HG03457 (cell line): ENCODE results near the gene ERVK3-1.
"Not testable (repeated sequence)": the region's sequence is repeated elsewhere in the genome, so short reads cannot be mapped to it uniquely, and the experiment has no call there.

Experiments
- ATAC-seq: cut with Tn5 transposase; IDR thresholded peaks from one replicate; pipeline ENCODE4 v1.9.1; 2021; ENCODE audit warnings: moderate number of reproducible peaks; ENCODE audit not compliant: unreplicated experiment

Gene ERVK3-1

GRCh38 chr19:58338825-58339558 lies 33.8 kb downstream of the ERVK3-1 start:
- no peak for ATAC-seq

- ATAC-seq, result no peak
Observed at GRCh38 chr19:58345558-58345957, 40.4 kb downstream of the ERVK3-1 start.

DNA sequence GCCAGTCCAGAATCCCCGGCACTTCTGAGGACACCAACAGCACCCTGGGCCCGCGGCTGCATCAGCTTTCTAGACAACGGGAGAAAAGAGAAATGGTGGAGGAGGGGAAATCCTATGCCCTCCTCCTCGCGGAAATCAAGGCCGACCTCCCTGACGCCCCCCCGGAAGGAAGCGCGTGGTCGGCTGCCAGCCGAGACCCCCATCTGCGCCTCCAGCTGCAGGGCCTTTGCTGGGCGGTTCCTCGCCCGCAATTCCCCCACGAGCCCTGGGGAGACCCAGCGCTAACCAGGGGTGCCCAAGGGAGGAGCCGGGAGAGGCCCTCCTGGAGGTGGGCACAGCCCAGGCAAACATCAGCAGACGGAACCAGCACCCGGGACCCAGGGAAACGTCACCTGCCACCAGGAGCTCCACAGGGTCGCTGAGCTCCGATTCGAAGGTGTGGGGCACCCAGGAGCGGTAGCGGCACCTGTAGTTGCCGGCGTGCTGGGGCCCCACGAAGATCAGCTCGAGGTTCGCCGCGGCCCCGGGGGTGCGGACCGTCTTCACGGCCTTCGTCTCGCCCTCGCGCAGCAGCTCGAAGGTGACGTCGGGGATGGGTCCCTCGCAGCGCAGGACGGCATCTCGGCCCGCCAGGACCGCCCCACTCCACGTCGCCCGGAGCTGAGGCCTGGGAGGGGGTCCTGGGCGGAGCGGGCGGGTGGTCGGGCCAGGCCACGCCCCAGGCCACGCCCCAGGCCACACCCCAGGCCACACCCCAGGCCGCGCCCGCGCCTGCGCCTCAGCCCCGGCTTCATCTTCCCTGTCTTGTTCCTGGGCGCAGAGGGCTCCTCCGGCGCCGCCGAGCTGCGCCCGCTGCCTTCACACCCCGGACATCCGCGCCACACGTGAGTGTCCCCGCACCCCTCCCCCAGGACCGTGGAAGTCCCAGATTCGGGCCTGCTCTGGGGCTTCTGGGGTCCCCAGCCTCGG lies 42.1 kb downstream of the ERVK3-1 start:
- ATAC-seq, result peak; percentile 62

GRCh38 chr19:58348080-58348479 lies 42.9 kb downstream of the ERVK3-1 start:
- not testable (repeated sequence) for ATAC-seq

DNA sequence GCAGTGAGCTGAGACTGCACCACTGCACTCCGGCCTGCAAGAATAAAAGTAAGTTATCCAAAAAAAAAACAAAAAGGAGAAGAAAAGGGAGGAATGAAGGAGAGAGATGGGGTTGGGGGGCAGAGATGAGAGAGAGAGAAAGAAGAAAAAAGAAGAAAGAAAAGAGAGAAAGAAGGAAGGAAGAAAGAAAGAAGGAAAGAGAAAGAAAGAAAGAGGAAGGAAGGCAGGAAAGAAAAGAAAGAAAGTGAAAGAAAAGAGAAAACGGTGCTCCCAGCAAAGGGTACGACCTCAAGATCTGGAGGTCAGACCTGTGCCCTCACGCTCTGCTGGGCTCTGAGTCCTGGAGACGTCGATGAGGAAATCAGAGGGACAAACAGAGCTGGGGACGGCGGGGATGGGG lies 44.4 kb downstream of the ERVK3-1 start:
- ATAC-seq, result no peak

DNA sequence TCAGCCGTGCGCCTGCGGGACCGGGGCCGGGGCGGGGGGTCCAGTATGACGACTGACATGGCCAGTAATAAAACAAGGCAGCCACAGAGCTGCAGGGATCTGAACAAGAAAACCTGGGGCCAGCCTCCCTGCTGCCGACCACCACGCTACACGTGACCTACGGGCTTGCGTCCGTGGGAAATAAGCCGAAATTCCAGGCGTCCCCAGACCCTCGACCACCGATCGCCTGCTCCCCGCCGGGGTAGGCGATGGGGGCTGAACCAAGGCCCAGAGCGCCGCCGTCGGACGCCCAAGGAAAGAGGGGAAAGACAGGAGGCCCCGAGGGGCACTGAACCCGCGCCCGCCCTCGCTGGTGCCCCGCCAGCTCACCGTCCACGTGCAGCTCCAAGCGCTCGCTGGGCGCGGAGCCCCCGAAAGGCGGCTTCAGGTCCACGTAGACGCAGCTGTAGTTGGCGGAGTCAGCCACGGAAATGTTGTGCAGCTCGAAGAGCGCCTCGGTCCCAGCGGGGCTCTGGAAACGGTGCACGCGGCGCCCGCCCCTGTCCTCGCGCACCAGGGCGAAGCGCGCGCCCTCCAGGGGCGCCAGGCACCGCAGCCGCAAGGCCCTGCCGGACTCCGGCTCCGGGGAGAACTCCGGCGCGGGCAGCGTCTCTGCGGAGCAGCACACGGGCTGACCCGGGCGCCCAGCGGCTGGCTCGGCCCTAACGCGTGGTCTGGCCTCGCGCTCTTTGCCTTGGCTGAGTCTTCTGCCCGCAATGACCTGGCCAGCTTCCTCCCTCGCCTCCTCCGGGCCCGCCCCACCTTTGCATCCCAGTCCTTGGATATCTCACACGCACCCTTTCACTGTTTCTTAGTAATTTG lies 45.1 kb downstream of the ERVK3-1 start:
- no peak for ATAC-seq

DNA sequence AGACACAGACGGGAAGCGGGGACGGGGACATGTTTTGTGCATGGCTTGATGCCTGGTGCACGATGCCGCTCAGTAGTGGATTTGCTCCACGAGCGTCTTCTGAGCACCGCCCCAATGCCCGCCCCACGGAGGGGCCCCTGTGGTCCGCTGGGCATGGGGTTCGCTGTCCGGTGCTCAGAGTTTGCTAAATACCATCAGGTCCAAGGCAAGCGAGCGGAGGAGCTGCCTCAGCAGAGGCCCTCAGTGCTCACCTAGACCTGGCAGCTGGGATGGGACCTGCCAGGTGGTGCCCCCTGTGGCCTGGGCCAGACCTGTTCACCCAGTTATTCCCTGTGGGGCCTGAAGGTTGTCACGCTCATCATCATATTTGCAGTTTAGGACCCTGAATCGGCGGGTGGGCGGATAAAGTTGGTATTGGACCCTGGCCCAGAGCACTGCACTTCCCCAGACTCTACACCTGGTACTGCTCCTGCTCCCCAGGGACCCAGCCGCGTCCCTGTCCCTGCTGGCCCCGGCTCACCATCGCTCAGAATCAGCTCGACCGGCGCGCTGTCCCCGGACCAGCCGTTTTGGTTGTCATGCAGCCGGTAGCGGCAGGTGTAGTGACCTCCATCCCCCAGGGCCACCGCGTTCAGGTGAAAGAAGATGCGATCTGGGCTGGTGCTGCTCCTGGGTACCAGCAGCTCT lies 45.8 kb downstream of the ERVK3-1 start:
- ATAC-seq, result no peak

DNA sequence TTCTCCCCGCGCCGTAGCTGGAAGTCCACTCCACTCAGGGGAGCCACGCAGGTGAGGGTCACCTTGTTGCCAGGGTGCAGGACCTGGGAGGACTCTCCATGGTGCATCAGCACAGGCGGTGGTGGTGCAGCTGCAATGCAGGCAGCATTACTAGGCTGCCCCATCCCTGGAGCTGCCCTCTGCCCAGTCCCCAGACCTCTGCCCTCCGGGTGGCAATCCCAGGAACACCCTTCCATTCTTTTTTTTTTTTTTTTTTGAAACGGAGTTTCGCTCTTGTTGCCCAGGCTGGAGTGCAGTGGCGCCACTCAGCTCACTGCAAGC lies 46.3 kb downstream of the ERVK3-1 start:
- no peak for ATAC-seq

DNA sequence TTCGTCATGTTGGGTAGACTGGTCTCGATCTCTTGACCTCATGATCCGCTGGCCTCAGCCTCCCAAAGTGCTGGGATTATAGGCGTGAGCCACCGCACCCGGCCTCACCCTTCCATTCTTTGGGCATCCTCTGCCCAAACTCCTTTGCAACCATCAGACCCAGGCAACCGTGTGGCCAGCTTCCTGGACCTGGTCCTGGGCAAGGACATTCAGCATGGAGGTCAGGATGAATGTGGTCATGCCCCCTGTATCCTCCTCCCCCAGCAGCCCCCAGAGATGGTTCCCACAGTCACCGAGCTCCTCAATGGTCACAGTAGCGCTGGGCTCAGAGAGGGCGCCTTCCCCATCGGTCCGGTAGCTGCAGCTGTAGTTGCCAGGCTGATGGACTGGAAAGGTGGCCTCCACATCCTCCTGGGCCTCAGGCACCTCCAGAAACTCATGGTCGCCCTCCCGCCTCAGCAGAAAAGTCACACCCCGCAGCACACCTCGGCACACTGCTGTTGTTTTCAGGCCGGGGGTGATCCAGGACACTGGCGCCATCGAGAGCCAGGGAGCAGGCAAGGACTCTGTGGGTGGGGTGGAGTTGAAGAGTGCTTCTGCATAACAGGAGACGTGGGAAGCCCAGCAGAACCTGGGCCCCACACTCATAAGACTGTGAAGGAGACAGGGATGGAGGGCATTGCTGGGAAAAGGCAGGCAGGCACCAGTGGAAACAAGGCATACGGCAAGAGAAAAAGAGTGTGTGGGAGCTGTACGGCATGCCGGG lies 47.0 kb downstream of the ERVK3-1 start:
- no peak for ATAC-seq

GRCh38 chr19:58352760-58353671 lies 47.8 kb downstream of the ERVK3-1 start, which contains the start of gene A1BG:
A1BG (minus strand) TSS chr19:58353492; CDS start chr19:58353437, 55 bp downstream.
- ATAC-seq, result no peak

DNA sequence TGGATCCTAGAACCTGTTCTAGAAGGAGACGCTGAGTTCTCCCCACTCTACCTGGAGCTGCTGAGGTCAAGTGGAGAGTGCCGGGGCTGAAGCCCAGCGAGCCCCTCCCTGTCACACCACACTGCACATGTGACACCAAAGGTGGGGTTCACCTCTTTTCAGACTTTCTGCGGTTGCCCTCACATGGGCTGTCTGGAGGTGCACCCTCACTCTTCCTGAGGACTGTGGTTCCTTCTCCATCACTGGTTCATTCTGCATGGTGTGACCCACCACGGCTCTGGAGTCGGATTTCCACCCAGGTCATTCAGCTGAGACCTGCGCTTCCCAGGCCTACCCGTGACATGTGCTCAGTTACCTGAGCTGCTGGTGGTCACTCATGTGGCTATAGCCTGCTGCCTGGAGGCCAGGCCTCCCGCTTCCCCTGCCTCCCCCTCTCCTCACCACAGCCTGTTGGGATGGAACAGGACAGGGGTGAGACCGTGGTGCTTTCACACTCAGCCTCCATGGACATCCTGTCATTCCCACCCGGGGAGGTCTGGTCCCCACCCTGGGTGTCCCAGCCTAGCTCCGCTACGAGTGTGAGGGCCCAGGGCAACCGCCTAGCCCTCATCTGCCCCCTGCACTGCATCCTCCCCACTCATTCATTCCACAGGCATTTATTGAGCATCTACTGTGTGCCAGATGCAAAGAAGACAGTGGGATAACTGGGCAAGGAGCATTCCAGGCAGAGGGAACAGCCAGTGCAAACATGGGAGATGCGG lies 48.7 kb downstream of the ERVK3-1 start:
- no peak for ATAC-seq

- ATAC-seq, result no peak
Observed at GRCh38 chr19:58354478-58355030, 49.4 kb downstream of the ERVK3-1 start.

- ATAC-seq, result no peak
Observed at GRCh38 chr19:58355215-58355796, 50.1 kb downstream of the ERVK3-1 start.

GRCh38 chr19:58355908-58356765 lies 51.0 kb downstream of the ERVK3-1 start:
- ATAC-seq, result no peak

GRCh38 chr19:58356766-58357480 lies 51.7 kb downstream of the ERVK3-1 start:
- ATAC-seq, result no peak
